HG02610 (cell line): ENCODE data around the gene LOXL3.
A peak's percentile ranks its signal among the peaks of the same experiment; 100 is the strongest.
"Not testable (repeated sequence)": the region's sequence is repeated elsewhere in the genome, so short reads cannot be mapped to it uniquely, and the experiment has no call there.

Experiments
- ATAC-seq: cut with Tn5 transposase; IDR thresholded peaks from one replicate; pipeline ENCODE4 v1.9.1; 2021; ENCODE audit warnings: mild to moderate bottlenecking, moderate library complexity; ENCODE audit not compliant: unreplicated experiment

The LOXL3 gene

DNA sequence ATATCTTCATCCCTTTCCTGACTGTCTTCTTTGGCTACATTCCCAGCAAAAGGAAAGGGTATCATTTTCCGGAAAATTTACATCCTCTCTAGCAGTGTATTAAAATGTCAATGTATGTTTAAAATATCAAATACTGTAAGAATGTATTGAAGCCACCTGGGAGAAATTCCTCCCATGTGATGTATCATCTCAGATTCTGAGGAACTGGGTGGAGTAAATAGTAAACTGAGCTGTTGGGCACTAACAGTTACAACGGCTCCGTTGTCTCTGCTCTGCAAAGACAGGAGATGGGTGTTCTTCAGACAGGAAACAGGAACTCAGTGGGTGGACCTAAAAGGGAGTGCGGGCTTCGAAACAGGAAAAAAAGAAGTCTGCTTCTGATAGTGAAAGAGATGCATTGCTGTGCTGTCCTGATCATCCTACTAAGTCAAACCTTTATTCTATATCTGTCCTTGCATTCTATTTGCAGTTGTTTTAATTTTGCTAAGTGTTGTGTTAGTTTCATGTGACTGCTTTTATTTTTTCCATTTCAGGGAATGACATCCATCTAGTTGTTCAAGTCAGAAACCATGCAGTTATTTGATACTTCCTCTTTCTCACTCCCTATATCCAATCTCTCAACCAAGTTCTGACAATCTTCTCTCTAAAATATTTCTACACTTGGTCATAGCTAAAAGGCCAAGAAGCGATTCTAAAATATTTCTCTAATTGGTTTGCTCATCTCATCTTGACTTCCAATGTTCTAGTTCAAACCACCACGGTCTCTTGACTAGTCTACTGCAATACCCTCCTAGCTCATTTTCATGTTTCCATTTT is 20.2 kb upstream of the LOXL3 start:
- no peak for ATAC-seq

DNA sequence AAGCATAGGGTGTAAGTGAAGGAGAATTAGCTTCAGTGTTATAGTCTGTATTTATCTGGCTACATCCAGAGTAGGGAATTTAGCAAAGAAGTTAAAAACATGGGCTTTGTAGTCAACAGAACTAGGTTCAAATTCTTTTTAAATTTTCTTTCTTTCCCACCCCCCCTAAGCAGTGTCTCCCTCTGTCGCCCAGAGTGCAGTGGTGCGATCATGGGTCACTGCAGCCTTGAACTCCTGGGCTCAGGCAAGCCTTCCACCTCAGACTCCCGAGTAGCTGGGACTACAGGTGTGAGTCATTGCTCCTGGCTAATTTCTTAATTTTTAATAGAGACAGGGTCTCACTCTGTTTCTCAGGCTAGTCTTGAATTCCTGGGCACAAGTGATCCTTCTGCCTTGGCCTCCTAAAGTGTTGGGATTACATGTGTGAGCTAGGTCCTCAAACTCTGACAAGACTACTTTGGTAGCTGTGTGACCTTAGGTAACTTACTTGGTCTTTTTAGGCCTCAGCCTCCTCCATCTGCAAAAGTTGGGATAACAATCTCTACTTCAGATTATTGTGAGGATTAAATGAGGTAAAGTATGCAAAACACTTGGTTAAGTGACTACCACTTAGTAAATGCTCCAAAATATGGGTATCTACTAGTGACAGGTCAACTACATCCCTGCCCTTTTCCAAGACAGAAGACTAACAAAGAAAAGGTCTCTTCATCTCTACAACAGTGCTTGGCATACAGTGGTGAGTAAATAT is 18.6 kb upstream of the LOXL3 start:
- no peak for ATAC-seq

DNA sequence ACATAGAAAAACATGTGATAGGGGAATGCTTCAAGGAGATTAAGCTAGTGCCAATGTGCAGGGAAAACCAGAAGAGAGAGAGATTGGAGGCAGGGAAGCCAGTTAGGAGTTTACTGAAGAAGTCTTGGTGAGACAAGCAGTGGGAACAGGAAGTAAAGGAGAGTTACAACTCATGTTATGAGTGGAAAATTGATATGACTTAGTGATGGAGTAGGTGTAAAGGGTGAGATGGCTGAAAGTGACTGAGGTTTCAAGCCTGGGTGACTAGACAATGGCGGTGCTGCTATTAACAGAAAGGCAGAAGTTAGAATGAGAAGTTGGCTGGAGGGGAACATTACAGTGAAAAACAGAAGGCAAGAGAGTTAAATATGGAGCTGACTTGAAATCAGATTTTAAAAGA is 17.3 kb upstream of the LOXL3 start:
- ATAC-seq: peak; percentile 83

DNA sequence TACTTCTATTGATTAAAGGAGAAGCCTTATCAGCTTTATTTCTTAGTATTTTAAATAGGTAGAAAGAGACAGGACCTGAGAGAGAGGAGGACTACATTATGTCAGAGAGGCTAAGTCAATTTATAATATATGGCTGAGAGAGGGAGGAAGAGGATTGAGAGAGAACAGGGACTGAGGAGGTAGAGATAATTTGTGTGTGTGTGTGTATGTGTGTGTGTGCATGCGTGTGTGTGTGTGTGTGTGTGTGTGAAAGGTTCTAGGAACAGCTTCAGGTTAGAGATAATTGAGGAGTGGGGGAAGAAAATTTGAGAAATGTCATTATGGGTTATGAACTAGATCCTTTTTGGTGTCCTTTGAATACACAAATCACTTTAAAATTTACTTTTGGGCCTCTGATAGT is 15.9 kb upstream of the LOXL3 start:
- ATAC-seq: no peak

DNA sequence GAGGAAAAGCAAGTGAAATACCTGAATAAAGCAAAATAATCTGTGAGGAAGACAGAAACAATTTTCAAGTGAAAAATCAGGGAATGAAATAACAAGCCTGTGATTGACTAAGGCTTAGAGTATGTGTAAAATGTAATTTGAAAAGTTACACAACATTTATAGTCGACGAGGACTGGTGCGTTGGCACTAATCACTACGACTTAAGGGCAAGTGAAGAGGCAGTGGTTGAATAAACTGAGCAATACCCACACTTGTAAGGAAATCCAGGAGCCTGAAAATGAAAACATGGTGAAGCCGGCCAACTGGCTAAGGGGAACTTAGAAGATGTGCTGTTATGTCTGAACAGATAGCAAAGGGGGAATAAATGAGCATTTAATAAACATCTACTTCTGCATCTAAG is 14.1 kb upstream of the LOXL3 start:
- ATAC-seq: no peak

DNA sequence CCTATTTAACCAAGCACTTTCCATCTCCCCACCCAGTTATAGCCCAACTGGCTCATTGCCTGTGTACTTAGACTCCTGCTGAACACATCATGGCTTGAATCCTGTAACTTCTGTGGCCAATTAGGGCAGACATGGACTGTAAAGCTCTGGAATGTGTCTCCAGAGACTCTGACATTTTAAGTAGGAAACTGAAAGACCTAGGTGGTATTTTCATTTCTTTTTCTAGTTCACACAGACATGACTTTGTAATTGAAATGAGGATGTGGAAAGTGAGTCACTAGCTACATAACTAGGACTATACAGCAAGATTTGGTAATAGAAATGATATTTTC is 13.0 kb upstream of the LOXL3 start:
- peak; percentile 30 for ATAC-seq

DNA sequence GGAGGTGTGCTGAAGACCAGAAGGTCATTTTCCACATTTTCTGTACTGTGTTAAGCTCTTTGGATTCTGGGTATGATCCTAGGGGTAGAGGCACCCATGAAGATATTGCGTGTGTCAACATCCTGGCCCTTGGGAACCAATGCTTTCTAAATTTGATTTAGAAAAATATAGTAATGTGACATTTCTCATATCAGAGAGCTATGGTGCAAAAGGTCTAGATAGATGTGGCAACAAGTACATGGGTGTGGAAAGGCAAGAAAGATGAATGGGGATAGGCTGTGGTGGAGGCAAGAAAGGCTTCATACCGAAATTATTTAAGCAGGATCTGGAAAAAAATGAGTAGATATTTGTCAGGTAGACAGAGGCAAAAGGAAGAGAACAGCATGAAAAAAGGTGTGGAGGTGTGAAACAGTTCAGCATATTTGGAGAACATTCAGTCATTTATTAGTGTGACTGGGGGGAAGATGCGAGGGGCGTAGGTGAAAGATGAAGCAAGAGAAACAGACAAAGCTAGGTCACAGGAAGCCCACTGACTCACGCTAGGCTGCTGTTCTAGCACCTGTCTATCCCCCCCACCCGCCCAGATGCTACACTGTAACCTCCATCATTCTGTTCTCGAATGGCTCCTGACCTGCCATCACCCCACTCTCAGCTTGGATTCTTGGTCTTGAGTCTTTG is 12.5 kb upstream of the LOXL3 start:
- ATAC-seq: peak; percentile 3

DNA sequence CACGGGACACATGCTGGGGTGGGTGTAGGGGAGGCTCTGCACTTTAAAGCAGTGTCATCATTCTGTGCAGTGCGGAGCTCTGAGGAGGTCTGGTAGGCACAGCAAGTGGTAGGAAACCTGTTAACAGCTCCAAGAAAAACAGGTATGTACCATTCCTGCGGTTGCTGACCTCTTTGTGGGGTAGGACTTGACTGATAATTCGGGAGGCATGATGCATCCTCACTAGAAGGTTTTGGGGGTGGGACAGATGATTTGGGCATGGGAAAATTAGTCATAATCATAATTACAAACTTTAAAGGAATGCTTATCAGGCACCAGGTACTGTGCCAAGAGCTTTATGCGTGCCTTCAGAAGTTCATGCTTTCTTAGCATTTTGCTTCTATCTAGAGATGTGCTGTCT is 10.5 kb upstream of the LOXL3 start:
- ATAC-seq: no peak

DNA sequence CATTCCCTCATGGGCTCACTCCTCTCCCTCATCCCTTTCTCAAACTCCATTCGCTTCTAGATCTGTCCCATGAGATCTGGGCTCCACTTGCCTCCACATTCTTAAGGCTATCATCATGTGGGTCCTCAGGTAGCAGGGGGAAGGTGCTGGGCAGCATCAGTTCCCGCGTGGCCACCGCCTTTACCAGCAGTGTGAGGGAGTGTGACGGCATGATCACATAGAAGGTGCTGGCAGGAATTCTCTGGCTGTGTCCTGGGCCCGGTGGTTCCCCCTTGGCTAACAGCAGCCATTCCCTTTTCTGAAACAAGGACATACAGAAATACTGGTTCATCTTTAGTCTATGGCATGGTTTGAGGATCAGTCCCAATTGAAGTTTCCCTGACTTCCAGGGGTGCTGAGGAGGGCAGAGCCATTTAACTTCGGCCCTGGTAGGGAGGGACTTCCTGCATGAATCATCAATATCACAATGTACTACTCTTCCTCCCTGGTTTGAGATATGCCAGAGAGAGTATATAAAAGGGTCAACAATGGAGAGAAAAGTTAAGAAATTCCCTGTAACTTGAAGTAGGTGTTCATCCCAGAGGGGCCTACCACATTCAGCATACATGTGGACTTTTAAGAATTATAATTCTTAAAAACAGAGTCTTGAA is 8.5 kb upstream of the LOXL3 start:
- ATAC-seq: no peak

DNA sequence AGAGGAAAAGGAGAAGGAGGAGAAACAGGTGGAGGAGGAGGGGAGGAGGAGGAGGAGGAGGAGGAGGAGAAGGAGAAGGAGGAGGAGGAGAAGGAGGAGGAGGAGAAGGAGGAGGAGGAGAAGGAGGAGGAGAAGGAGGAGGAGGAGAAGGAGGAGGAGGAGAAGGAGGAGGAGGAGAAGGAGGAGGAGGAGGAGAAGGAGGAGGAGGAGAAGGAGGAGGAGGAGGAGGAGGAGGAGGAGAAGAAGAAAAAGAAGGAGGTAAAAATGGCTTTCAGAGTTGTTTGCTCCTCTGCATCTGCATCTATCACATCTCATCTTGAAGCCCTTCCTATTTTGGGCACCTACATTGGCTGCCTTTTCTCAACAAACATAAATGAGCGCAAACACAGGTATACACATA is 7.3 kb upstream of the LOXL3 start:
- ATAC-seq: not testable (repeated sequence)

DNA sequence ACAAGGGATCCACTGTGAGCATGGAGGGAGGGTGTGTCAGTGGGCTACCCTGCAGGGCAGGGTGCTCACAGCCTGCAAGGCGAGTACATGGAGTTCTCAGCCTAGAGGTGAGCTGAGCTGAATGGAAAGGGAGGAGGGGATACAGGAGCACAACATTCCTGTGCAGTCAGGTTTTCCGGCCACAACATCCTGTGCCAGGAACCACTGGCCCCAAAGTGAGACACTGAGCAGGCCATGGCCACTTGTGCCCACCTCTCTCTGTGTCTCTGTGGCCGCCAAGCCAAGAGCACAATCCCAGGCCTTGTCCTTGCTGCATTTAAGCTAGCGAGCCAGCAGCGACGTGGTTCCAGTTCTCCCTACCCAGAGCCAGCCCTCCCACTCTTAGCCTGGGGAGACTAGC is 6.8 kb upstream of the LOXL3 start:
- no peak for ATAC-seq

DNA sequence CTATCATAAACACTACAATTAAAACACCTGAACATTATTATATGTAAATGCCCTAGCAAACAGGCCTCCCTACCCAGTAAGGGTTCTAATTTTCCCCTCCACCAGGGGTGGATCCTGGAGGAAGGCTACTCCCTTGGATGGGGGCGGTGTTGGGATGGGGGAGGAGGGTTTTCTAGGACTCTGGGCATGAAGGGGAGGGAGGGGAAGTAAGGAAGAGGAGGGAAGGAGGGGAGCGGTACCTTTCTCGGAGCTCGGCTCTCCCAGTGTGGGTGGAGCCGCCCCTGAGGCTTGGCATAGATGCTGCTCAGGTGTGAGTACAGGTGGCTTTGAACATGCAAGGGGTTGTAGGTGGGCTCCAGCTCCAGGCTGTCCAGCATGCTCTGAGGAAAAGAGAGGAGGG is 6.2 kb upstream of the LOXL3 start:
- no peak for ATAC-seq

DNA sequence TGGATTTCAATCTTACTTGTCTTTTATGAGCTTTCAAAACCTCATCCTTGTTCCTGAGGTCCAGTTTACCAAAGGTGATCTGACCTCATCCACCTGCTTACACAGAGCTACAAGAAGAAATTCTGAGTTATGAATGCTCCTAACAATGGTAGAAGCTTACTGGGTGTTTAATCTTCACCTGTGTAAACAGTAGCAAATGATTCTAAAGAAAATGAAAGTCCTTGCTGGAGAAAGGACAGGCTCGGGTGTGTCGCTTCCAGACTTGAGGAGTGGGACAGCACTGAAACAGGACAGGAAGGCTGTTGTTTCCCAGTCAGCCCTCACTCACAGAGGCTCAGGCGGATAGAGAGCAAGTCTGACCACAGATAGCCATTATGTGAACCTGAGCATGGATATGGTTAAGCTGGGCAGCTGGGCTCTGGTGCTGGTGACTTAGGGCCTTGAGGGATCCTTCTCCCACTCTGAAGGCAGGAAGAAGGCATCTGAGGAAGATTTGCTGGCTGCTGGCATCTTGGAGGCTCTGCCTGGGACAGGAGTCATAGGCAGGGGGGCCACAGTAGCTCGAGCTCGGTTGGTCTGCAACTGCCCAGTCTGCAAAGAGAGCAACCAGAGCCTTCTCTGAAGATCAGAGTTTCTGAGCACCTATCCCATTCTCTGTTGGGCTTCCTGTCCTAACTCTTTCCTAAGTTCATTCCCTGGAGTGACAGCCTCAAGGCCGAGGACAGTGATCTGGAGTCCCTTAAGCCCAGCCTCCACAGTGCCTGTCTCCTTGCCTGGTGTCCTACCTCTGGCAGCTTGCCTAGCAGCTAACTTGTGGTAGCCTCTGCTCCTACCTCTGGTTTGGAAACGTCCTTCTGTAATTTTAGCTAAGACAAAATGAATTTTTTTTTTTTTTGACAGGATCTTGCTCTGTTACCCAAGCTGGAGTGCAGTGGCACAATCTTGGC is 4.8 kb upstream of the LOXL3 start:
- ATAC-seq: no peak

DNA sequence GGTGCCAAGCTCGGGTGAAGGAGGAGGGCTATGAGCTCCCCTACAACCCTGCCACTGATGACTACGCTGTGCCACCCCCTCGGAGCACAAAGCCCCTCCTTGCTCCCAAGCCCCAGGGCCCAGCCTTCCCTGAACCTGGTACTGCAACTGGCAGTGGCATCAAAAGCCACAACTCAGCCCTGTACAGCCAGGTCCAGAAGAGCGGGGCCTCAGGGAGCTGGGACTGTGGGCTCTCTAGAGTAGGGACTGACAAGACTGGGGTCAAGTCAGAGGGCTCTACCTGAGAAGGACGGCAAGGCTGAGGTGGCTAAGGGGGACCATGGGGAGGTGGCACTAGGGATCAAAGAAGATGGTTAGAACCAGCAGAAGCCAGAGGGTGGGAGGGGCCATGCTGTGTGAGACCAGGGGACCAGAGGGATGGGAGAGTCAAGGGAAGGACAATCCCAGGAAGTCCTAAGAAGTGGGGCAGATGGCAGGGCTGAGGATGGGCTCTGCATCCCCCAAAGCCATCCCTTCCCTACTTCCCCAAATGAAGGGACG is 3.2 kb upstream of the LOXL3 start:
- no peak for ATAC-seq

DNA sequence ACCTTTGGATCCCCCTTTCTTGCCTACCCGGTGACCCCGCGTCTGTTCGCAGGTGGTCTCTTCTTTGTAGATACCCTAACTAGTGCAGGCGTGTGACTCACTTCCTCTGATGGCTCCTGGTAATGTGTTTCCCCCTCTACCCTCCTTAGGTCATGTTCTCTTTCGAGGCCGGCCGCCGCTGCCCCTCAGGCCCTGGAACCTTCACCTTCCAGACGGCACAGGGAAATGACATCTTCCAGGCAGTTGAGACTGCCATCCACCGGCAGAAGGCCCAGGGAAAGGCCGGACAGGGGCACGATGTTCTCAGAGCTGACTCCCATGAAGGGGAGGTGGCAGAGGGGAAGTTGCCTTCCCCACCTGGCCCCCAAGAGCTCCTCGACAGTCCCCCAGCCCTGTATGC is 2.4 kb upstream of the LOXL3 start:
- no peak for ATAC-seq

DNA sequence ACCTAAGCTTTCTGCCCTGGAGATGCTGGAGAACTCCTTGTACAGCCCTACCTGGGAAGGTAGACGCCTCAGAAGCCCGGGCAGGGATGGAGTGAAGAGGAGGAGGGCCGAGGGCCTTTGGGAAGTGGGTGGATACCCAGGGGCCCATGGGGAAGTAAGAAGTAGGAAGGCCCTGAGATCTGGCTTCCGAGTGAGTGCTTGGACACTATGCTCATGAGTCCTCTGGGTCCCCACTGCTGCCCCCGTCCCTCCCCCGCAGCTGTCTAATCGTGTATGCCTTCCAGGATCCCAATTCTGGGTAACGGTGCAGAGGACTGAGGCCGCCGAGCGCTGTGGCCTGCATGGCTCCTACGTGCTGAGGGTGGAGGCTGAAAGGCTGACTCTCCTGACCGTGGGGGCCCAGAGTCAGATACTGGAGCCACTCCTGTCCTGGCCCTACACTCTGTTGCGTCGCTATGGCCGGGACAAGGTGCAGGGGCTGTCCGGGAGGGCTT is 1.9 kb upstream of the LOXL3 start:
- no peak for ATAC-seq

DNA sequence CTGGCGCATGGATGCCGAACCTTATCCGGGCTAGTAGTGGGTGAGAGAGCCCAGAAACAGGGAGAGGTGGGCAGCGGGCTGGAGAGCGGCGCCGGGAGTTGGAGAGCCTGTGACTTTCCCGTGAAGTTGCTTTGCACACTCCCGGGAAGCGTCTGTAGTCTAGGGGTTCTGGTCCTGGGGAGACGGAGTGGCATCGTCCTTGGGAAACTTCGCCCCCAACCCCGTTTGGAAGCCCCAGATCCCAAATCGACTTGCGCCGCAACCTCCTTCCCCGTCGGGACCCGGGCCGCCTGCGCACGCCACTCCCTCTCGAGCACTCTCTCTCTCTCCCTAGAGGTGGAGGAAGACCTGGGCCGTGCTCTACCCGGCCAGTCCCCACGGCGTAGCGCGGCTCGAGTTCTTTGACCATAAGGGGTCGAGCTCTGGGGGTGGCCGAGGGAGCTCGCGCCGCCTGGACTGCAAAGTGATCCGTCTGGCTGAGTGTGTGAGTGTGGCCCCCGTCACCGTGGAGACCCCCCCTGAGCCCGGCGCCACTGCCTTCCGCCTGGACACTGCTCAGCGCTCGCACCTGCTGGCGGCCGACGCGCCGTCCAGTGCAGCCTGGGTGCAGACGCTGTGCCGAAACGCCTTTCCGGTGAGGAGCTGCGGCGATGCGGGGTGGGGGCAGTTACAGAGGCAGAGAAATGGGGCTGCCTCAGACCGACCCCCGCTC is 1.2 kb upstream of the LOXL3 start:
- ATAC-seq: peak; percentile 33

DNA sequence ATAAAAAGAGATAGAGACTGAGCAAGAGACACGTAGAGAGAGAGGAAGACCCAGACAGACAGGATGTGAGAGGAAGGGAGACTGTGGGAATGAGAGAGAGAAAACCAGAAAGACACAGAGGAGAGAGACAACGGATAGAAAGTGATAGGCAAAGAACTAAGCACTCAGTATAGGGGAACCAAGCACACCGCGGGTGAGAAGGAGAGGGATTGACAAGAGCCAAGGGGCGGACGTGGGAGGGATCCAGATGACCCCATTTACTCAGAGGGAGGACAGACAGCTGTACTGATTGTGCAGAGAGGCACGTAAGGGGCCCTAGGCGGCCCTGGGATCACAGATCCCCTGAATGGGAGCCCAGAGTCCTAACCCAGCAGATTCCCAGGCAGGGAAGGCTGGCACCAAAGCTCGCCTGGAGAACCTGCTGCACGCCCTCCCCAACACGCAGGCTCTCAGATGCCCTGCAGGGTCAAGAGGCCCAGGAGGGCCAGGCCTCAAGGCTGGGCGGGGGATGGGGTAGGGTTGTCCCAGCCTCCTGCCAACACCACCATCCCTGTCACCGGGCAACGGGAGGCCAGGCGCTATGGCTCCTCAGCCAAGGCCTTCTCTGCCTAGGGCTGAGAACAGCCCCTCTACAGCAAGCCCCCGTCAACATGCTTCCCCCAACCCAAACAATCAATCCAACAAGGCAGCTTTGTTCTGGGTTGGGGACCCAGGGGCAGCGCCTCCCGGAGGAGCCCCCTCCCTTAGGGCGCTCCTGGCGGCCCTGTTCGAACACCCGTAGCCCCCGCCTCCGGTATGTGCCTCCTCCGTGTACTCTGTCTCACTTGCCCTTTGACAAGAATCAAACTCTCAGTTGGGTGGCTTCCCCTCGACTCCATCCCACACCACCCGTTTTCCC is 579 bp downstream of the LOXL3 start:
- no peak for ATAC-seq
